Coronary artery (tissue), 2 donors: Measurements from ENCODE around the gene GDF2.

Source experiments
- DNase-seq: peaks from one replicate; pipeline ENCODE4 v3.0.0-alpha.2; 2017; ENCODE audit warnings: low spot score
- H3K27ac ChIP-seq, 2 donors: fragments of 200-600 bp; sonication (generic); one replicate each; pipeline ENCODE4 v1.5.1; 2016 to 2019
- H3K4me3 ChIP-seq: fragments of 200-600 bp; sonication (generic); 2 replicates; pipeline ENCODE4 v1.5.1; 2016; ENCODE audit warnings: mild to moderate bottlenecking, moderate library complexity
- CTCF ChIP-seq: fragments of 200-600 bp; sonication (generic); IDR thresholded peaks from one replicate; pipeline ENCODE4 v1.5.1; 2019; ENCODE audit warnings: antibody characterized with exemption

The GDF2 gene

GRCh38 chr10:47322300-47323061 lies at the start of gene GDF2:
Gene GDF2 (plus strand): TSS chr10:47322454. CDS start chr10:47322669, 215 bp downstream.
- TF ChIP-seq CTCF = no peak
- peak; percentile 65 for DNase-seq
- no peak within 1 kb of the TSS for H3K4me3 ChIP-seq
- no peak within 1 kb of the TSS for H3K27ac ChIP-seq

GRCh38 chr10:47276071-47276470 lies 46.2 kb upstream of the GDF2 start:
- H3K27ac ChIP-seq = no peak overlapping the region
- H3K4me3 ChIP-seq = no peak overlapping the region
- no peak for DNase-seq
- no peak for TF ChIP-seq CTCF

- H3K4me3 ChIP-seq = no peak overlapping the region
- no peak overlapping the region for H3K27ac ChIP-seq
- DNase-seq = no peak
- TF ChIP-seq CTCF = no peak
Observed at GRCh38 chr10:47276576-47277351, 45.5 kb upstream of the GDF2 start.

GRCh38 chr10:47277352-47278151 lies 44.7 kb upstream of the GDF2 start:
- TF ChIP-seq CTCF = no peak
- DNase-seq = no peak
- Histone ChIP-seq H3K27ac (no peak overlapping the region), H3K4me3 (no peak overlapping the region)

GRCh38 chr10:47278152-47278473 lies 44.1 kb upstream of the GDF2 start:
- Histone ChIP-seq H3K4me3 (no peak overlapping the region), H3K27ac (no peak overlapping the region)
- no peak for DNase-seq
- TF ChIP-seq CTCF = no peak

- Histone ChIP-seq H3K27ac (no peak overlapping the region), H3K4me3 (no peak overlapping the region)
- no peak for DNase-seq
- no peak for TF ChIP-seq CTCF
Observed at GRCh38 chr10:47278720-47279119, 43.5 kb upstream of the GDF2 start.
